Measurements from ENCODE around the gene SLC2A1. TPM values are rescaled to one million over a fixed set of nuclear protein-coding genes. Genes with fewer than 3 reads are reported as not detected.

SLC2A1 gene
- total RNA-seq, 2 donors from 2014 or later = 71.6 to 150 TPM

DNA sequence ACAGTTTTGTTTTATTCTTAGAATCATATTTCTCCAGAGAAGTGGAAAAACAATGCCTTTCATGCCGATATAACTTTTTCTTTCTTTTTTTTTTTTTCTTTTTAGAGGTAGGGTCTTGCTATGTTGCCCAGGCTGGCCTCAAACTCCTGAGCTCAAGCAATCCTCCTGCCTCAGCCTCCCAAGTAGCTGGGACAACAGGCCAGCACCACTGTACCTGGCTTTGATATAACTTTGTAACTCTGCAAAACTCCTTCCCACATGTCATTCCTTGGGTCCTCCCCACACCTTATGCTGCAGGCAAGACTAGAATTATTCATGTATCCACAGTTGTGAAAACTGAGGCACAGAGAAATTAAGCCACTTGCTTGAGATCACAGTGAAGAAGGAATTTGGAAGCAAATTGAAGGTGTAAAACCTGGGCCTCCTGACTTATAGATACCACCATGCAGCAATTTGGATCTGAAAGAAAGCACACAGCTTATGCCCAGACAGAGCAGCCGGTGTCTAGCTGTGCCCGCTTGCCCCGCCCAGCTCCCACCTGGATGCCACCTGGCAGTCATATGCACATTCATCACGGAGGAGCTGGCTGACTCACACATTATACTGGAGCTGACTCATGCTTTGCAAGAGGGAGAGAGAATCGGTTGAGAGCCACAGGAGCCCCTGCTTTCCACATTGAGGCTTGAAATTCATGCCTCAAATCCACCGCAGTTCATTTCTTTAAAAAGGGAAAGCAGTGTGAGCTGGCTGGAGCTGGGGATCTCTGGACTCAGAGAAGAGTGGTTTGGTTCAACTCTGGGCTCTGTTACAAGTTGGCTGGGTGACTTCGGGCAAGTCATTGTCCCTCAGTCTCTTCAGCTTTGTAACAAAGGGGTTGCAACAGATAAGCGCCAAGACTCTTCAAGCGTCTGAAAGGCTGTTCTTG lies 8.3 kb upstream of the SLC2A1 start:
- no peaks in the 10 kb centered on the region for H3K9me3 ChIP-seq
- no peak overlapping the region for H3K9ac ChIP-seq (ENCODE audit: low read depth in 2 of 2, low read length in 2 of 2)
- no peak overlapping the region for H3K4me3 ChIP-seq
- H3K27ac ChIP-seq = no peak overlapping the region
- intact Hi-C loops (cut with DNase I) = no loop called here
- TF ChIP-seq CTCF (IDR thresholded peaks at IDR 0.05) = no peak
- no peaks in the 10 kb centered on the region for H3K27me3 ChIP-seq
- peak; percentile 82 for DNase-seq
- no peaks in the 10 kb centered on the region for H3K4me1 ChIP-seq
- no peaks in the 10 kb centered on the region for H3K36me3 ChIP-seq

DNA sequence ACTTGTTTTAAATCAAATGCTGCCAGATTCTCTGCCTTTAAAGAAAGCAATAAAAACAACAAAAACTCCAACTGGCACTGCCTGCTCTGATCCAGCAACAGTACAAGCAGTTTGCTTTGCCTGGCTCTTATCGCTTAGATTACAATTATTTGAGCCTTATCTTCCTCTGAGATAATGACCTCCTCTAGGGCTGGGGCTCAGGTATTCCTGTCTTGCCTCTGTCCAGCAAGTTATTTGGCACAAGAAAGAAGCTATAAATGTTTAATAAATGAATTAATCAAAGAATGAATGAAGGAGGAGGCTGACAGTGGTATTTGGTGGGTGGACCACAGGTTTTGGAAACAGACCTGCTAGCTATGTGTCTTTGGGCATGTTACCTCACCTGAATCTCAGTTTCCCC lies 6.7 kb upstream of the SLC2A1 start:
- Histone ChIP-seq H3K9ac (ENCODE audit: low read depth in 2 of 2, low read length in 2 of 2) (no peak overlapping the region), H3K9me3 (no peaks in the 10 kb centered on the region), H3K36me3 (no peaks in the 10 kb centered on the region), H3K4me1 (no peaks in the 10 kb centered on the region), H3K4me3 (no peak overlapping the region), H3K27me3 (no peaks in the 10 kb centered on the region), H3K27ac (no peak overlapping the region)
- intact Hi-C loops (cut with DNase I) = no loop called here
- no peak for DNase-seq
- no peak for TF ChIP-seq CTCF (IDR thresholded peaks at IDR 0.05)

- Histone ChIP-seq H3K9me3 (no peaks in the 10 kb centered on the region), H3K9ac (ENCODE audit: low read depth in 2 of 2, low read length in 2 of 2) (no peak overlapping the region), H3K4me1 (no peaks in the 10 kb centered on the region), H3K36me3 (no peaks in the 10 kb centered on the region), H3K4me3 (no peak overlapping the region), H3K27me3 (no peaks in the 10 kb centered on the region), H3K27ac (no peak overlapping the region)
- TF ChIP-seq CTCF (IDR thresholded peaks at IDR 0.05) = no peak
- intact Hi-C loops (cut with DNase I) = no loop called here
- DNase-seq = no peak
Measured at GRCh38 chr1:42964044-42964812, 5.6 kb upstream of the SLC2A1 start.

GRCh38 chr1:42963378-42964043 lies 4.8 kb upstream of the SLC2A1 start:
- Histone ChIP-seq H3K36me3 (no peaks in the 10 kb centered on the region), H3K4me3 (no peak overlapping the region), H3K9me3 (no peaks in the 10 kb centered on the region), H3K9ac (ENCODE audit: low read depth in 2 of 2, low read length in 2 of 2) (no peak overlapping the region), H3K4me1 (no peaks in the 10 kb centered on the region), H3K27ac (no peak overlapping the region), H3K27me3 (no peaks in the 10 kb centered on the region)
- DNase-seq = no peak
- no peak for TF ChIP-seq CTCF (IDR thresholded peaks at IDR 0.05)
- intact Hi-C loops (cut with DNase I) = no loop called here

- H3K9me3 ChIP-seq = no peaks in the 10 kb centered on the region
- no peak for TF ChIP-seq CTCF (IDR thresholded peaks at IDR 0.05)
- H3K36me3 ChIP-seq = no peaks in the 10 kb centered on the region
- no peaks in the 10 kb centered on the region for H3K4me1 ChIP-seq
- no peak overlapping the region for H3K27ac ChIP-seq
- peak; percentile 47 for DNase-seq
- H3K4me3 ChIP-seq = no peak overlapping the region
- no peaks in the 10 kb centered on the region for H3K27me3 ChIP-seq
- no peak overlapping the region for H3K9ac ChIP-seq (ENCODE audit: low read depth in 2 of 2, low read length in 2 of 2)
- intact Hi-C loops (cut with DNase I) = no loop called here
Measured at GRCh38 chr1:42962641-42963377, 4.1 kb upstream of the SLC2A1 start.

Measured in colonic mucosa (tissue), 4 donors.